ENCODE measurements around the gene C14orf39.

GRCh38 chr14:60508707-60509437 lies 23.0 kb upstream of the C14orf39 start, which contains the start of gene SIX6:
- TF ChIP-seq POLR2A (IDR thresholded peaks at IDR 0.05), result no peak
- TF ChIP-seq CTCF (IDR thresholded peaks at IDR 0.05), result no peak

Data from tibial nerve (tissue), 3 donors.